Ascending aorta (tissue), 2 donors: ENCODE data around the gene TBC1D10B. TPM values are rescaled to one million over a fixed set of nuclear protein-coding genes. Genes with fewer than 3 reads are reported as not detected.

ENCODE experiments used
- DNase-seq, 2 donors: peaks; one replicate each; pipeline ENCODE4 v3.0.0-alpha.2; 2019; ENCODE audit warnings: low spot score in 2 of 2
- H3K27ac ChIP-seq, 2 donors: fragments of 200-600 bp; sonication (generic); one replicate each; pipeline ENCODE4 v1.5.1; 2016 to 2017; ENCODE audit warnings: mild to moderate bottlenecking in 1 of 2
- H3K27me3 ChIP-seq: fragments of 200-600 bp; sonication (generic); one replicate; pipeline ENCODE4 v1.5.1; 2017
- H3K36me3 ChIP-seq, 2 donors: fragments of 200-600 bp; sonication (generic); one replicate each; pipeline ENCODE4 v1.5.1; 2016
- H3K4me1 ChIP-seq, 2 donors: fragments of 200-600 bp; sonication (generic); one replicate each; pipeline ENCODE4 v1.5.1; 2016 to 2017; ENCODE audit warnings: mild to moderate bottlenecking in 1 of 2
- H3K4me3 ChIP-seq, 2 donors: fragments of 200-600 bp; sonication (generic); one replicate each; pipeline ENCODE4 v1.5.1; 2016 to 2017; ENCODE audit warnings: mild to moderate bottlenecking in 1 of 2
- H3K9me3 ChIP-seq, 2 donors: fragments of 200-600 bp; sonication (generic); one replicate each; pipeline ENCODE4 v1.5.1; 2016
- intact Hi-C: fragments of 100-400 bp; cut with DNase I; formaldehyde crosslinking; loops from one replicate; pipeline ENCODE4 v1.15.1; 2023
- total RNA-seq: library from RNA; depleted of rRNA; stranded (reverse); fragments of >200 nt; gene quantifications from one replicate; pipeline ENCODE4 v1.1.0, GENCODE V29; 2016
- TF ChIP-seq, protein P1 (sequence below), 3 experiments: fragments of 200-600 bp in 2 of 3; fragments of 450-650 bp in 1 of 3; sonication (generic) in 2 of 3; IDR thresholded peaks; one replicate each; pipeline ENCODE4 v1.5.1; 2016 to 2019; ENCODE audit warnings: antibody characterized with exemption in 3 of 3, mild to moderate bottlenecking in 1 of 3, moderate library complexity in 1 of 3

Gene TBC1D10B
- total RNA-seq, 1 donor from 2014 or later: 20.9 TPM

DNA sequence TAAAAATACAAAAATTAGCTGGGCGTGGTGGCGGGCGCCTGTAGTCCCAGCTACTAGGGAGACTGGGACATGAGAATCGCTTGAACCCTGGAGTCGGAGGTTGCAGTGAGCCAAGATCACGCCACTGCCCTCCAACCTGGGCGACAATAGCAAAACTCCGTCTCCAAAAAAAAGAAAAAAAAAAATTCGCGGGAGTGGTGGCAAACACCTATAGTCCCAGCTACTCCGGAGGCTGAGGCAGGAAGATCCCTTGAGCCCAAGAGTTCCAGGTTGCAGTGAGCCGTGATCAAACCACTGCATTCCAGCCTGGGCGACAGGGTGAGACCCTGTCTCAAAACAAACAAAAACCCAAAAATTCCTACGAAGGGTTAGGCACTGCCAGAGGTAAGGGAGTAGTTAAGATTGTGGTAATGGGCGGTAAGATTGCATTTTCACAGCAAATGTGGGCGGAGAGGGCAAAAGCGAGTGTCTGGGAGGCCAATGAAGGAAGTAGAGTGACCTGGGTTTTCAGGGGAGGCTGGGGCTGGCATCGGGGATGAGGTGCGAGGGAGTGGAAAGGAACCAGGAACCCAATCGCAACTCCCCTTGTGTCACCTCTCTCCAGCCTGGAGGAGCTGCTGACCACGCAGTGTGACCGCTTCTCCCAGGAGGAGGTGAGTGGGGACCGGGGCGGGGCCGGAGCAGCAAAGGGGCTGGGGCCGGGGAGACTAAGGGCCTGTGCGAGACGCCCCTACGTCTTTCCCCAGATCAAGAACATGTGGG lies 6.9 kb upstream of the TBC1D10B start:
- TF ChIP-seq, protein P1, sequence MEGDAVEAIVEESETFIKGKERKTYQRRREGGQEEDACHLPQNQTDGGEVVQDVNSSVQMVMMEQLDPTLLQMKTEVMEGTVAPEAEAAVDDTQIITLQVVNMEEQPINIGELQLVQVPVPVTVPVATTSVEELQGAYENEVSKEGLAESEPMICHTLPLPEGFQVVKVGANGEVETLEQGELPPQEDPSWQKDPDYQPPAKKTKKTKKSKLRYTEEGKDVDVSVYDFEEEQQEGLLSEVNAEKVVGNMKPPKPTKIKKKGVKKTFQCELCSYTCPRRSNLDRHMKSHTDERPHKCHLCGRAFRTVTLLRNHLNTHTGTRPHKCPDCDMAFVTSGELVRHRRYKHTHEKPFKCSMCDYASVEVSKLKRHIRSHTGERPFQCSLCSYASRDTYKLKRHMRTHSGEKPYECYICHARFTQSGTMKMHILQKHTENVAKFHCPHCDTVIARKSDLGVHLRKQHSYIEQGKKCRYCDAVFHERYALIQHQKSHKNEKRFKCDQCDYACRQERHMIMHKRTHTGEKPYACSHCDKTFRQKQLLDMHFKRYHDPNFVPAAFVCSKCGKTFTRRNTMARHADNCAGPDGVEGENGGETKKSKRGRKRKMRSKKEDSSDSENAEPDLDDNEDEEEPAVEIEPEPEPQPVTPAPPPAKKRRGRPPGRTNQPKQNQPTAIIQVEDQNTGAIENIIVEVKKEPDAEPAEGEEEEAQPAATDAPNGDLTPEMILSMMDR (IDR thresholded peaks at IDR 0.05): no peak
- intact Hi-C loops: loop anchor here (5.0 to 10.0 kb wide), 3 partner anchors 282 to 562 kb away; partner anchors contain the start of genes KCTD13, PAGR1, PRRT2 and TBX6
- peak overlapping the region; percentile 67 to 88 for H3K4me3 ChIP-seq
- H3K4me1 ChIP-seq: peaks cover 8 to 9% of the 10 kb centered on the region in 2 donors
- no peak for DNase-seq
- H3K27me3 ChIP-seq: no peaks in the 10 kb centered on the region
- peak overlapping the region; percentile 99 to 100 for H3K27ac ChIP-seq
- no peaks in the 10 kb centered on the region for H3K36me3 ChIP-seq
- no peaks in the 10 kb centered on the region for H3K9me3 ChIP-seq

DNA sequence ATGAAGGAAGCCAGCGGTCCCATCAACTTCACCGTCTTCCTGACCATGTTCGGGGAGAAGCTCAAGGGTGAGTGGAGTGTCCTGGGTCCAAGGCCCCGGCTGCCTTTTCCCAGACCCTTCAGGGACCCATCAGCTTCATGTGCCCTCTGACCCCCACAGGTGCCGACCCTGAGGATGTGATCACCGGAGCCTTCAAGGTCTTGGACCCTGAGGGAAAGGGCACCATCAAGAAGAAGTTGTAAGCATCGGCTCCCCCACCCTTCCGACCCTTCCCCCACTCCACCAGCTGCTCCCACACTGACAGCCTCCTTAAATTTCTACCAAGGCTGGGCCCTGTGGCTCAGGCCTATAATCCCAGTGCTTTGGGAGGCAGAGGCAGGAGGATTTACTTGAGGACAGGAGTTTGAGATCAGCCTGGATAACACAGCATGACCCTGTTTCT lies 6.2 kb upstream of the TBC1D10B start:
- Histone ChIP-seq H3K4me3 (no peak overlapping the region), H3K27ac (peak overlapping the region; percentile 99 to 100), H3K36me3 (no peaks in the 10 kb centered on the region), H3K27me3 (no peaks in the 10 kb centered on the region), H3K4me1 (peaks cover 8 to 10% of the 10 kb centered on the region in 2 donors), H3K9me3 (no peaks in the 10 kb centered on the region)
- no peak for DNase-seq
- intact Hi-C loops: loop anchor here (5.0 to 10.0 kb wide), 3 partner anchors 282 to 562 kb away; partner anchors contain the start of genes KCTD13, PAGR1, PRRT2 and TBX6
- TF ChIP-seq, protein P1 (IDR thresholded peaks at IDR 0.05): no peak

DNA sequence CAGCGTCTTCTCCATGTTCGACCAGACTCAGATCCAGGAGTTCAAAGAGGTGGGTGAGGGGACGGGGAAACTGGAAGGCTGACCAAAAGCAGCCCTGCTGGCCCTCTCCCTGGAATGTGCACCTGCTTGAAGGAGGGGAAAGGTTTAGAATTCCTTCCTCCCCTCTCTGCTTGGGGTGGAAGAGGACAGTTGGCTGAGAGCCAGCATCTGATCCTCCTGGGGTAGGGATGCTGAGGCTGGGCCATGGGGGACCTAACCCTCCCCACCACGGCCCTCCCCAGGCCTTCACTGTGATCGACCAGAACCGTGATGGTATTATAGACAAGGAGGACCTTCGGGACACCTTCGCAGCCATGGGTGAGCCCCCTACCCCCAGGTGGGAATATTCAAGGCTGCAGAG lies 5.6 kb upstream of the TBC1D10B start:
- Histone ChIP-seq H3K9me3 (no peaks in the 10 kb centered on the region), H3K27me3 (no peaks in the 10 kb centered on the region), H3K4me1 (peaks cover 8 to 14% of the 10 kb centered on the region in 2 donors), H3K27ac (no peak overlapping the region), H3K36me3 (no peaks in the 10 kb centered on the region), H3K4me3 (no peak overlapping the region)
- TF ChIP-seq, protein P1 (IDR thresholded peaks at IDR 0.05): no peak
- intact Hi-C loops: loop anchor here (5.0 to 10.0 kb wide), 3 partner anchors 281 to 561 kb away; partner anchors contain the start of genes KCTD13, PAGR1, PRRT2 and TBX6
- DNase-seq: no peak

DNA sequence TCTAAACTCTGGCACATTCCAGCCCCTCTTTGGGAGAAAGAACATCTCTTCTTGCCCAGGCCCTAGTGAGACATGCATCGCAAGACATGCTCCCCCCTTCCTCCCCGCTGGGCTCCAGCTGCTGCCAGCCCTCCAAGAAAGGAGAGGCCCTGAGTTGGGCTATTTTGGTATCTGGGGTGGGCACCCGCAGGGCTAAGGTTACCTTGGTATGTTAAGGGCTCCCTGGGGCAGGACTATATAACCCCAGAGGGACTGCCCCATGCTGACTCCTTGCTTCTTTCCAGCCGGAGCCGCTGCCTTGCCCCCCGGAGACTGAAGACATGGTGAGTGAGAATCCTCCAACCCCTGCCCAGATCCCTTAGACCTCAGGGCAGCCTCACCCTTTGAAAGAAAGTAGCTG lies 4.2 kb upstream of the TBC1D10B start, which contains the start of gene MYL11:
TSS of gene MYL11 (plus strand) at position 265 of the 400 bp plus-strand sequence. CDS start at position 321, 56 bp downstream.
- intact Hi-C loops: loop anchor here (10.0 kb wide), 2 partner anchors 280 to 560 kb away; partner anchors contain the start of genes PAGR1, PRRT2, TBX6 and YPEL3
- H3K4me3 ChIP-seq: no peak within 1 kb of the TSS
- no peak within 1 kb of the TSS for H3K27ac ChIP-seq
- H3K27me3 ChIP-seq: no peaks in the 10 kb centered on the region
- DNase-seq: no peak
- H3K36me3 ChIP-seq: no peaks in the 10 kb centered on the region
- H3K4me1 ChIP-seq: peaks cover 8 to 14% of the 10 kb centered on the region in 2 donors
- TF ChIP-seq, protein P1 (IDR thresholded peaks at IDR 0.05): no peak
- no peaks in the 10 kb centered on the region for H3K9me3 ChIP-seq

DNA sequence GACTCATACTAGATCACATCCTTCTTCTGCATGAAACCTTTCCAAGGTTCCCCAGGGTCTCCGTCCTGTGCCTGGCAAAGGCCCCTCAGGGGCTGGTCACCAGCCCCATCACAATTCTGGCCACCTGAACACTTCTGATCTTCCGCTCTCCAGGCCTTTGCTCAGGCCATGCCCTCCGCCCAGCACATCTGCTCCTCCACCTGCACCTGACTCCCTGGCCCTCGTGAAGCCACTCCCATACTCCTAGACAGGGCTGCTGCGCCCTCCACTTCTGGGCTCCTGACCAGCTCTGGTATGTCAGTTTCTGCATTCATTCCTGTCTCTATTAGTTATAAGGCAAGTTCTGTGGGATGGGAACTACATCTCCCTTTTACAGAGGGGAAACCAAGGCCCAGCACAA lies 2.4 kb upstream of the TBC1D10B start:
- Histone ChIP-seq H3K4me1 (peaks cover 12 to 15% of the 10 kb centered on the region in 2 donors), H3K4me3 (no peak overlapping the region), H3K27ac (no peak overlapping the region), H3K36me3 (no peaks in the 10 kb centered on the region), H3K27me3 (no peaks in the 10 kb centered on the region), H3K9me3 (no peaks in the 10 kb centered on the region)
- DNase-seq: no peak
- TF ChIP-seq, protein P1 (IDR thresholded peaks at IDR 0.05): no peak
- intact Hi-C loops: loop anchor here (10.0 kb wide), 2 partner anchors 278 to 558 kb away; partner anchors contain the start of genes PAGR1, PRRT2, TBX6 and YPEL3
